GM18907 (cell line): ENCODE data around the gene AQP11.
"Not testable (repeated sequence)": the region's sequence is repeated elsewhere in the genome, so short reads cannot be mapped to it uniquely, and the experiment has no call there.

Experiments
- ATAC-seq: cut with Tn5 transposase; IDR thresholded peaks from one replicate; pipeline ENCODE4 v1.9.1; 2021; ENCODE audit warnings: mild to moderate bottlenecking, moderate library complexity; ENCODE audit not compliant: unreplicated experiment

AQP11 gene

GRCh38 chr11:77592727-77593126, 3.0 kb downstream of the AQP11 start:
- no peak for ATAC-seq

GRCh38 chr11:77593883-77594282, 4.1 kb downstream of the AQP11 start:
- no peak for ATAC-seq

- ATAC-seq, result no peak
These were observed 6.9 kb downstream of the AQP11 start for GRCh38 chr11:77596626-77597025.

GRCh38 chr11:77598195-77598594, 8.4 kb downstream of the AQP11 start:
- ATAC-seq, result no peak

- ATAC-seq, result no peak
These were observed 12.8 kb downstream of the AQP11 start for GRCh38 chr11:77602381-77603088.

DNA sequence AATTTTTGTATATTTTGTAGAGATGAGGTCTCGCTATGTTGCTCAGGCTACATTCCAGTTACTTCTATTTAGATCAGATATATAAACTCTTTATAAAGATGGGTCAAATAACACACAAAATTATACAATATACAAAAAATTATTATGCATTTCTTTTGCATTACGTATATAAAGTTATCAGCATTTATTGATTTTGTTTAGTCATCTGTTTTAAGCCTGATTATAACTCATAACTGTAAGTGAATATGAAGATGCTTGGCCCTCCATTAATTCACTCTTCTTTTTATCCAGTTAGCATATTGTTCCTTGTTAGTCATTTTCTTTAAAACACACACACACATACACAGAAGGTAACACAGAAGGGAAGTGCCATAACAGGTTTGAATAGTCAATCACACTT, 14.5 kb downstream of the AQP11 start:
- ATAC-seq, result no peak

DNA sequence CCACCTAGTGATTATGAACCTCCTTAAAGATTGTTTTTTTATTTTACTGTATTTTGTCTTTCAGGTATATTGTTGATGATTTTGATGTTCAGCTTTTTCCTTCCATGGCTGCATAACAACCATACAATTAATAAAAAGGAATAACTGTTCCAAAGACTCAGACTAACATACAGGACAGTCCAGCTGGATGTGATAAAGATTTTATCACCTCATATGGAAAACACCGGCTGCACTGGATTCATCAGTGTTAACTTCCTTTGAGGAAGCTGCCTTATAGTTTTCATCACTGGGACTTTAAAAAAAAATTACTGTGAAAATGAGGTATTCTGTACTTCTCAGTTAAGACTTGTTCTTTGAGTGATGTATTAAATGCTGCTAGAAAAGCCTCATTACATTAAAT, 19.5 kb downstream of the AQP11 start:
- no peak for ATAC-seq

DNA sequence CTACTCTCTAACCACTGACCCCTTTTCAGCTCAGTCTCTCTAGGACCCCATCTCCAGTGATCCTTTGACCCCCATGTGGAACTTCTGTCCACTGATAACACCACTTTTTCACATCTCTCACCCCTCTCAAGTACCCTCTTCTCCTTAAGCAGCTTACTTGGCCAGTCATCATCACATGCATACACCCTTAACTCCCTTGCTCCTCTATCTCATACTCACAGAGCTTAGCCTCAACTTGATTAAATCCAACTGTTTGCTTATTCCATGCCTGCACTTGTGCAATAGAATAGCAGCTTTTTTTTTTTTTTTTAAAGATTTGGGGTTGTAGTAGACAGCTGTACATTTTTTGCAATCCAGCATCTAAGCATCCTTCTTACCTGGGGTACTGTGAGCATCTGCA, 22.2 kb downstream of the AQP11 start:
- no peak for ATAC-seq

GRCh38 chr11:77617892-77618291, 28.1 kb downstream of the AQP11 start:
- ATAC-seq, result no peak

GRCh38 chr11:77619576-77620198, 29.9 kb downstream of the AQP11 start:
- no peak for ATAC-seq

DNA sequence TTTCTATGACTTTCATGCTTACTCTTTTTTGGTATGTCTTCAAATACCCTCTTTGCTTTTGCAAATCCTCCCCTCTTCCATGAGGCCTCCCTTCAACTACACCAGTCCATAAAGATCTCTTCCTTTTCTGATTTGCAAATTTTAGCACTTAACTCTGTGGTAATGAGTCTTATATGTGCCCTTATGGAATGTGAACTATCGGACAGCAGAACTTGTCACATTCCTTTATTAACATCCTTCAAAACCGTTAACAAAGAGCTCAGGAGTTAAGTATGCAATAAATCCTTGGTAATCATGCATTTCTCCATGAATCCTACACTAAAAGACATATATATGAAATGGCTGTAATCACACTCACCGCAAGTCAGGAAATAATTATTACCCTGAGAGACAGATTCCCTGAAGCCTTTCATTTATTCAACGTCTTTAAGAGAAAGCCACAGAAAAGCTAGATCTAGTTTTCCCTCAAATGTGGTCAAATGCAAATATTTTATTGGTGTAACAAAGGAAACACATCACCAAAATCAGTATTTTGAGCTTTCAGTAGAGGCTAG, 40.5 kb downstream of the AQP11 start:
- ATAC-seq, result no peak

GRCh38 chr11:77633926-77634325, 44.2 kb downstream of the AQP11 start:
- not testable (repeated sequence) for ATAC-seq

- no peak for ATAC-seq
These were observed 47.1 kb downstream of the AQP11 start for GRCh38 chr11:77636731-77637344.

DNA sequence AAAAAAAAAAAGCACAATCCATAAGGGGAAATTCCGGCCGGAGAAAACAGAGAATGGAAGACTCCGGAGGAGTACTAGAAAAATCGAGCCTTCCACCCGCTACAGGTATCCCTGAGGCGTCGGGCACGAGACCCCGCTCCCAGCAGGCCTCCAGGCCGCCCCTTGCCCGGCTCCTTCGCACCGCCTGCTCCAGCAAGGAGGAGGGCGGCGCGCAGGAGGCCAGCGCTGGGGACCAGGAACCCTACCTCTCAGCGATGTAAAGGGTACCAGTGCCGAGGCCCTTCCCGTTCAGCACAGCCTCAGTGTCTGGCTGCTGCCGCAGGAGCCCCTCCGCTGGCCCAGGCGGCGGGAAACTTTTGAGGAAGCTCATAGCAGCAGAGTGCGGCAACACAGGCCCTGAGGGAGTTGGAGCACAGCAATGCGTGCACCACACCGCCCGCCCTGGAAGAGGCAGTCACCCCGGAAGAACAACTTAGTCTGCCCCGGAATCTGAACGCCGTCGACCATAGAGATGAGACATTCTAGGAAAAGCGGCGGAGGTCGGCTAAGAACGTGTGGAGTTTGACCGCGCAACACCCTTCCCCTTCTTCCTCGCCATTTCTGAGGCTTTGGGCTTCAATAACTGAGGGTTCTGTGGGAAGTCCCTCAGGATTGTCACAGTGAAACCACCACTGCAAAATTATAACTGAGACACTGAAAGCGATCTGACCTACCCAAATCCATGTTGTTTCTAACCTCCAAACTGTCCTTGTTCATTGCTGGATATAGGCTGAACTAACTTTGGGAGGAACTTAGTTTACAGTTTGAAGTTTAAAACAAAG, 47.8 kb downstream of the AQP11 start, which contains the start of gene CLNS1A:
Gene CLNS1A, minus strand, starts transcription at position 450 of the 821 bp plus-strand sequence. Its CDS starts 80 bp downstream, at position 370.
- ATAC-seq, result peak; percentile 94

DNA sequence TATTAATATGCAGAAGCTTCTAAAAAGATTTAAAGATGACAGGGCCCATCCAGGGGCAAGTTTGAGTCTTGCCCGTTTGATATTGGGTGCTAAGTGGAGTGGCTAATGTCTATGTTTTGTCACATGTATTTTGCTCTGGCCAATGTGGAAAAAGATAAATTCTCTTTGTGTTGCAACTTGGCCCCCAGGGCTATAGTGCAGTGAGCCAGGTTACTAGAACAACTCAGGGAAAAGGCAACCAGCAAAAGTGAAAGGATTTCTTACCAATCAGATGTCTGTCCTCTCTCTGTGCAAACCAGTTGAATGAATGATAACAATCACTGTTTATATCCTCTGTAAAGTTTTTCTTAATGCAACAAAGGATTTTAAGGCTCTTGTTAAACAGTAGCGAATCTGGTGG, 52.5 kb downstream of the AQP11 start:
- no peak for ATAC-seq

DNA sequence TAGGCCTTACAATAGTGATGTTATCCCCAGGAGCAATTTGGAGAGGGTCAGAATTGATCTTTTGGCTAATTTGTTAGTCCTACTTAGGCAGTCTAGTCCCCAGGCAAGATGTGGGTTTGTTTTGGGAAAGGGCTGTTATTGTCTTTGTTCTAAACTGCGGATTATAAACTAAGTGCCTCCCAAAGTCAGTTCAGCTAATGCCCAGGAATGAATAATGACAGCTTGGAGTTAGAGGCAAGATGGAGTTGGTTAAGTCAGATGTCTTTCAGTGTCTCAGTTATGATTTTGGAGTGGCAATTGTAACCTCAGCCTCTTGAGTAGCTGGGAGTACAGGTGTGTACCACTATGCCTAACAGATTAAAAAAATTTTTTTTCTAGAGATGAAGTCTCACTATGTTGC, 55.1 kb downstream of the AQP11 start:
- no peak for ATAC-seq

DNA sequence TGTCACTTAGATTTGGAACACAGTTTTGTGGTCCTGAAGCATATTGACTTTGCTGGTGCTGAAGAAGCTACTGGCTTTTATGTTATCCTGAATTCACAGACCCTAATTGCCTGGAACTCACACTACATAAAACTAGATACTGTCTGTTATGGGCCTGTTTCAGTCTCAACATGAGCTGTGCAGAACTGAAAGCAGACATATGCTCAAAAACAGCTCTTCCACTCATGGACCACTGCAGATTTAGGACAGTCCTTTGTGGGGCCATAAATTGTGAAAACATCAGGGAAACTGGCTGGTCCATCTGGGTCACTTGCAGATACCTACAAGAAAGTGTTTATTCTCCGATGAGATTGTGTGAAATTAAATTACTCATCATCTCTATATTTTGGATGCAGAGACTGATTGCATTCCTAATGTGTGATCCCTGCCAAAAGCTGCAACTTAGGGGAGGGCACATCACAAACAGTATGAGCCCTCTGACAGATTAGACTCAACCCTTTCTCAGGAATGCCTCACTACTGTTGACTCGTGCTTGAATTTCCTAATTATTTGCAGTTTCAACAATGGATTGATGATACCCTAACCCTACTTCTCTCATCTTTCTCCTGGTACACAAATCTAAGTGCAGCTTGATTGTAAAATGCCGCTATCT, 58.0 kb downstream of the AQP11 start:
- ATAC-seq, result no peak

DNA sequence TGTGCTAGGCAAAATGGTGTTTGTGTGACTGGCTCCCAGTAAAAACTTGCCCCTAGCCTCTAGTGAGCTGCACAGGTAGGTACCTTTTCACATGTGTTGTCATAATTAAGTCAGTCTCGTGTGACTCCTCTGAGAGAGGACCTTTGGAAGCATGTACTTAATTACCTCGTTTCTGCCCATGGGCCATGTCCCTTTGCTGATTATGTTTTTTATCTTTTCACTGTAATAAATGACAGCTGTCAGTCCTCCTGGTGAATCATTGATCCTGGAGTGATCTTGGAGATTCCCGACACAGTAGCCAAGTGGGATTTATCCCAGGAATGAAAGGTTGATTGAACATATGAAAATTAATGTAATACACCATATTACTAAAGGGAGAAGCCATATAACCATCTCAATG, 60.4 kb downstream of the AQP11 start:
- ATAC-seq, result no peak

DNA sequence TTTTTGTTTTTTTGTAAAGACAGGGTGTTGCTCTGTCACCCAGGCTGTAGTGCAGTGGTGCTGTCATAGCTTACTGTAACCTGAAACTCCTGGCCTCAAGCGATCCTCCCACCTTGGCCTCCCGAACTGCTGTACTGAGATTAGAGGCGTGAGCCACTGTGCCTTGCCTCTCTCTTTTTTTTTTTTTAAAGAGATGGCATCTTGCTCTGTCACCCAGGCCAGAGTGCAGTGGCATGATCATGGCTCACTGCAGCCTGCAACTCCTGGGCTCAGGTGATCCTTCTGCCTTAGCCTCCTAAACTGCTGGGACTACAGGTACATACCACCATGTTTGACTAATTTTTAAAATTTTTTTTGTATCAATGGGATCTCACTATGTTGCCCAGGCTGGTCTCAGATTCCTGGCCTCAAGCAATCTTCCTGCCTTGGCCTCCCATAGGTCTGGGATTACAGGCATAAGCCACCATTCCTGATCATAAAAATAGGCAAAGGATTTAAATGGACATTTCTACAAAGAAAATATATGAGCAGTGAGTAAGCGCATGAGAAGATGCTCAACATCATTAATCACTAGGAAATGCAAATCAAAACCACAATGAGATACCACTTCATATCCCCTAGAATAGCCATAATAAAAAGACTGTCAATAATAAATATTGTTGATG, 65.1 kb downstream of the AQP11 start:
- ATAC-seq, result no peak

DNA sequence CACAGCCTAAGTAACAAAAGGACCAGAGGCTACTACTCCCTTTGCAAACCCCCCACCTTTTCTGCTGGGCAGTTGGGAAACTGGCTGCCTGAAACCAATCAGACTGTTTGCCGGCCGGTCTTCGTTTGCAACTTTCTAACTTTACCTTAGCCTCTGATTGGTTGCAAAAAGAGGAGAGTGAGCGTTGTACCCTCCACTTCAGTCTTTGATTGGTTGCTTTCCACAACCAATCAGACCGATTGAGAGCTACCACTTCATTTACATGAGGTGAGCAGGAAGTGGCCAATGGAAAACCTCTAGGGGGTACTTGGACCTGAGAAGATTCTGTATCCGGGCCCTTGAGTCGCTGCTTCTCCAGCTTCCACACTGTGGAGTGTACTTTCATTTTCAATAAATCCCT, 66.6 kb downstream of the AQP11 start:
- no peak for ATAC-seq
